GM19193 (cell line): Measurements from ENCODE around the gene ASGR1.

Source experiments
- POLR2A ChIP-seq: IDR thresholded peaks from 4 replicates; pipeline ENCODE4 v1.6.1; 2011; ENCODE audit not compliant: insufficient read depth, insufficient read length; ENCODE audit errors: extremely low read depth

ASGR1 gene

DNA sequence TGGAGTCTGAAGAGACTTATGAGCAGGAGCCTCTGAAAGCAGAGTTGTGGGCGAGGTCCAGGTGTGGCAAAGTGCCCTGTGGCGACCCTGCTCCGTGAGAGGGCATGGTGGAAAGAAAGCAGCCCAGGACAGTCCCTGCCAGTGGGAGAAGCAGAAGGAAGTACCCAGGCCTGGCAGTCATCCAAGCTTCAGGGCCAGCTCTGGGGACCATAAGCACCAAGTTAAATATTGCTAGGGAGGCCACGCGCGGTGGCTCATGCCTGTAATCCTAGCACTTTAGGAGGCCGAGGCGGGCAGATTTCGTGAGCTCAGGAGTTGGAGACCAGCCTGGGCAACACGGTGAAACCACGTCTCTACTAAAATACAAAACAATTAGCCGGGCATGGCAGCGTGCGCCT is 4.9 kb upstream of the ASGR1 start:
- no peak for TF ChIP-seq POLR2A

DNA sequence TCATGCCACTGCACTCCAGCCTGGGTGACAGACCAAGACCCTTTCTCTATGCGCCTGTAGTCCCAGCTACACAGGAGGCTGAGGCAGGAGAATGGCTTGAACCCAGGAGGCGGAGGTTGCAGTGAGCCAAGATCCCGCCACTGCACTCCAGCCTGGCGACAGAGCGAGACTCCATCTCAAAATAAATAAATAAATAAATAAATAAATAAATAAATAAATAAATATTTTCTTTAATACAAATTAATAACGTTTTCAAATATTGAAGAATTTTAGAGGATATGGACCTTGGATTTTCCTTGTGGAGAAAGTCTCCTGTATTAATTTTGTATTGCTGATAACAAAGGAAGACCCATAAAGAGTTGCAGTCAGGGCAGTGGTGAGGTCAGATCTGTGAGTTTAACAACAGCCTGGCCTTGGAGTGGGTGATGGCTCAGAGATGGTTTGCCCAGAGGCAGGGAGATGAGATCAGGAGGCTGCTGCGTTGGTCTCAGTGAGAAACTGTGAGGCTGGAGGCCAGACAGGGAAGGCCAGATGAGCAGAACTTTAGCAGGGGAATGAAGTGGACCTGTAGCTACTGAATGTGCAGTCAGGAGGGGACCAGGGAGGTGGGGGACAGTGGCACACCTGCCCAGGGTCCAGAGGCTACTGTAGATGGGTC is 4.4 kb upstream of the ASGR1 start:
- TF ChIP-seq POLR2A = no peak

DNA sequence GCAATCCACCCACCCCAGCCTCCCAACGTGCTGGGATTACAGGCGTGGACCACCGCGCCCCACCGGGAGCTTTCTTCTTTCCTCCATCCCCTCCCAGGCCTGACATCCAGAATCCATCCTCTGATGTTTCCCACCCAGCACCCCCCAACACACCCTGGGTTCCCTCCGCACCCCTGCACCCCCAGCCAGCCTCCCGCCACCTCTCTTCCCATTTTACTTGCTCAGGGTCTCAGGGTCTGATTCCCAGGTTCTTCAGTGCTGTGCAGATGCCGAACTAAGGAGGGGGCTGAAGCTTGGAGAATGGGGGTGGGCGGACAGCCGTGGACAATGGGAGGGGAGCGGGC is 225 bp downstream of the ASGR1 start:
- no peak for TF ChIP-seq POLR2A

DNA sequence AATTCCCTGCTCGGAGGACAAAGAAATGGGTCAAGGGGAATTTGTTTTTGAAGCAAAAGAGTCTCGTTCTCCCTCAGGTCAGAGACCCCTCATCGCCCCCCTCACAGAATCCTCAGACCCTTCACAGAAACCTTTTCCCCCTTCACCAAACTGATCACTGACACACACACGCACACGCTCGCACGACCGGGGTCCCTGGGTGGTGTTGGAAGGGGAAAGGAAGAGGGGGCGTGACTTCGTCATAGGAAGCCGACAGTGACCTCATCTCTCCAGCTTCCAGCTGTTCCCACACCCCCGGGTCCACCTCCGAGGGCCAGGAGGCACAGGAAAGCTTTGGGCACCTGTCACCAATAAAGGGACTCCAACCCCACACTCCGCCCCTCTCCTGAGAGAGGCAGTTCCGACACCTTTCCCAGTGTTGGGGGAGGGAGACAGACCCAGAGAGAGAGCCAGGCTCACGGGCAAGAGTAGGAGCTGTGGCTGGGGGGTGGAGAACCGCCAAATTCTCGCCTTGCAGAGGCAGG is 1.2 kb downstream of the ASGR1 start:
- no peak for TF ChIP-seq POLR2A

DNA sequence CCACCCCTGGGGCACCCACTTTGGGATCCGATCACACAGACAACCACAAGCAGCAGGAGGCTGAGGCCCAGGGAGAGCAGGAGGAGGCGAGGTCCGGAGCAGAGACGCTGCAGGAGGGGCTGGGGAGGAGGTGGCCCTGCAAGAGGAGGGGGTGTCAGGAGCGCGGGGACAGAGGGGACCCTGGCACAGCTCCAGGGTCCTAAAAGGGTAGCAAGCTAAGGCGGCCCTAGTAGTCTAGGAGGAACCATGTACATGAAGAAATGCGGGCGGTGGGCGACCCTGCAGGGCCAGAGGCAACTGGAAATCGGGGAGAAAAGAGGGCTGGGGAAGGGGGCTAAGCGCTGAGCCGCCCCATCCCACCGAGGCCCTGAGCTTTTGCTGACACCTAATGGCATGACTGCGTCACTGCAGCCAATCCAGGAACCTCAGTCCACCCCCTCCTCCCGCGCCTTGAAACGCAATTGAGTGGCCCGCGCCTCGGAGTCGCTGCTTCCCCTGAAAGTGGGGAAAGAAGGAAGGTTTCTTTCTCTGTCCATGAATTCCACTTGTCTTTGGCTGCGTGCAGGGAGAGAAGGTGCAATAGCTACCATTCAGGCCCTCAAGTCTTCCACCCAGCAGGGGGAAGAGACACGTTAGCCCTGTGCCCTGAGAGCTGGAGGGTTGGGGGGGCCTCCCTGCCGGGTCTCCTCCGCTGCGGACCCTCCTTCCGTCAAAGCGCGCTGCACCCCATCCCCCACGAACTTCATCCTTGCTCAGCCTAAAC is 1.8 kb downstream of the ASGR1 start:
- no peak for TF ChIP-seq POLR2A

DNA sequence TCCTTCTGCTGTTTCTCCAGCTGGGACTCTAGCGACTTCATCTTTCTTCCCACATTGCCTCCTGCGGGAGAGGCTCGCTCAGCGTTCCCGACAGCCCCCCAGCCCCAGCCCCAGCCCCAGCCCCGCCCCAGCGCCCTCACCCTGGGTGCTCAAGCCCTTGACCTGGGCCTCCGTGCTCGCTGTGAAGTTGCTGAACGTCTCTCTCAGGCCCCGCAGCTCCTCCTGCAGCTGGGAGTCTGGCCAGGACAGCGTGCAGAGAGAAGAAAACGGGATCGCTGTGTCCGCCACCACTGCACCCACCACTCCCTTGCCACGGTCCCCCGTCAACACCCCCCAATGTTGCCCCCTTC is 2.4 kb downstream of the ASGR1 start:
- TF ChIP-seq POLR2A = no peak

DNA sequence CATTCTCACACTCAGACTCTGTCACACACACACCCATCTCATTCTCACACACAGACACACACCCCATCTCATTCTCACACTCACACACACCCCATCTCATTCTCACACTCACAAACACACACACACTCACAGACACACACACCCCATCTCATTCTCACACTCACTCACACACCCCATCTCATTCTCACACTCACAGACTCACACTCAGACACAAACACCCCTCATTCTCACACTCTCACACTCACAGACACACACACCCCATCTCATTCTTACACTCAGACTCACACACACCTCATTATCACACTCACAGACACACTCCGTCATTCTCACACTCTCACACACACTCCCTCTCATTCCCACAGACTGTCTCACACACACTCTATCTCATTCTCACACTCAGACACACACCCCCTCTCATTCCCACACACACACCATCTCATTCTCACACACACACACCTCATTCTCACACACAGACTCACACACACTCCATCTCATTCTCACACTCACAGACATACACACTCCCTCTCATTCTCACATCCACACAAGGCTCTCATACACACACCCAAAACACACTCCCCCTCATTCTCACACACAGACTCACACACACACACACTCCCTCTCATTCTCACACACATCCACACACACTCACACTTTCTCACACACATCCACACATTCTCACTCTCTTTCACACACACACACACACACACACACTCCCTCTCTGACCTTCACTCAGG is 2.9 kb downstream of the ASGR1 start:
- no peak for TF ChIP-seq POLR2A

DNA sequence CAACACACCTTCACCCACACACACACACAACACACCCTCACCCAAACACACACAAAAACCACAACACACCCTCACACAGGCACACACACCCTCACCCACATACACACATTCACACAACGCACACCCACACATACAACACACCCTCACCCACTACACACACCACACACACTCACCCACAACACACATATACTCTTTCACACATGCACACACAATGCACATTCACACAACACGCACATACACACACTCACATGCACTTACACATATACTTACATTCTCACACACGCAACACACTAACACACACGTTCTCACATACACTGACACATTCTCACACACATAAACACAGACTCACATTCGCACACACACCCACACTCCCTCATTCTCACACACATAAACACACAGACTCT is 3.8 kb downstream of the ASGR1 start:
- TF ChIP-seq POLR2A = no peak

DNA sequence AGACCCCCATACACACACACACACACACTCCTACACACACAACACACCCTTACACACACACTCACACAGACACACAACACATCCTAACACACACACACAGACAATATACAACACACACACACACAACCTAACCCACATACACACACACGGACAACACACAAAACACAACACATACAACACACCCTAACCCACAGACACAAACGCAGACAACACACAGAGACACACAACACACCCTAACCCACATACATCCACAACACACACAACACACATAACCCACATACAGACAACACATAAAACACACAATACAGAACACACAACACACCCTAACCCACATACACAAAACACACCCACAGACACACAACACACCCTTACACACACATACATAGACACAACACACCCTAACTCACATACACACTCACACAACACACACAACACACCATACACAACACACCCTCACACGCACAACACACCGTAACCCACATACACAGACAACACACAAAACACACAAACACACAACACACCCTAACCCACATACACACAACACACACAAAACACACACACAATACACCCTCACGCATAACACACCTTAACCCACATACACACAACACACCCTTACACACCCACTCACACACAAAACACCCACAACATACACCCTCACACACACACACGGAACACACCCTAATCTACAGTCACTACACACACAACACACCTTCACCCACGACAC is 4.4 kb downstream of the ASGR1 start:
- TF ChIP-seq POLR2A = no peak

DNA sequence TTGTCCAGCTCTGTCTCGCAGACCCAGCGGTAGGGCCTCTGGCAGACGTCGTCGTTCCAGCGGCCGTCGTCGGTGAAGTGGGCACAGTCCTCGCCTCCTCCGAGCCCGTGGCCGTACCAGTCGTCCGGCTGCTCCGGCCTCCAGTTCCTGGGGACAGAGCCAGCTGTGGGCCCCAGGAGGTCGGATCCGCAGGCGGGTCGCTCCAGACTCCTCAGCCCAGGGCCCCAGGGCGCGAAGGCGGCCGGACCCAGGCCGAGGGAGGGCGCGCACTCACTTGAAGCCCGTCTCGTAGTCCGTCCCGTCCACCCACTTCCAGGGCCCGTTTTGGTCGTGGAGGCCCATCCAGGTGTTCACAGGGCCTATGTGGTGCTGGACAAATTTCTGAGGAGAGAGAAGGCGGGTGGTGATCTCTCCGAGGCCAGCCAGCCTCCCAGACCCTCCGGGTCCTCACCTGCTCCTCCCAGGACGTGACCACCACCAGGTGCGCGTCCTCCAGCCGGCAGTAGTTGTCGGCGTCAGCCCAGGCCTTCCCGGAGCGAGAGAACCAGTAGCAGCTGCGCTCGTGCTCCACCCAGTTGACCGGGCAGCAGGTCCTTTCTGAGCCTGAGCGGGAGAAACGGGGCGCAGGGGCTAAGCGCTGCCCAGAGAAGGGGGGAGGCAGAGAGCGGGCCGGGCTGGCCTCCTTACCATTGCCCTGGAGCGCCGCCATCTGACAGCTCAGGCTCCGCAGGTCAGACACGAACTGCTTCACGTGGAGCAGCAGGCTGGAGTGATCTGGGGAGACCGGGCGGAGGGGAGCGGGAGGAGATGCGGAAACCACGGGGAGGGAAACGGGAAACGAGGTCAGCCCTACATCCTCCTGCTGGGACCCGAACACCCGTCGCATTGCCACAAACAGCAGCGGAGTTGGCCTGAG is 5.2 kb downstream of the ASGR1 start:
- no peak for TF ChIP-seq POLR2A

DNA sequence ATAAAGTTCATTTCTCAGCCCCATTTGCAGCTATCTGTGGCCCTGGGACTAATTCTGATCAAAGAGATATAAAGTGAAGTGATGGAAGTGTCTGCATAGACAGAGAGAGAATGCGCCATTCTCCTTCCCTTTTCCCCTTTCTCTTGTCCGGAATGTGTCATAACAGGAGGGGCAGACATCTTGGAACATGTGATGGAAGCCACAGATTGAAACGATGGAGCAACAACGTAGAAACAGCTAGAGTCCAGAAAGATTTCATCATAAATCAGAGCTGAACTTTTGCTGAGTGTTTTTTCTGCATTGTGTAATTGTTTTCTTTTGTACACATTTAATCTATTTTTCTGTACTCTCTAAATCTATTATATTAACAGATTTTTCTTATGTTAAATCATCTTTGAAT is 11.3 kb downstream of the ASGR1 start:
- TF ChIP-seq POLR2A = no peak

DNA sequence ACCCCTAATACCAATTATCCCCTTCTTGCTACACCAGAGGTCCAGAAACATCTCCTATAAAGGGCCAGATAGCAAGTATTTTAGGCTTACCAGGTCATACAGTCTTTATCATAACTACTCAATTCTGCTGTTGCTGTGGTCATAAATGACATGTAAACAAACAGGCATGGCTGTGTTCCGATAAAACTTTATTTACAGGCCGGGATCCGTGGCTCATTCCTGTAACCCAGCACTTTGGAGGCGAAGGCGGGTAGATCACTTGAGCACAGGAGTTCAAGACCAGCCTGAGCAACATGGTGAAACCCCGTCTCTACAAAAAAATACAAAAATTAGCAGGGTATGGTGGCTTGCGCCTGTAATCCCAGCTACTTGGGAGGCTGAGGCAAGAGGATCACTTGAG is 12.3 kb downstream of the ASGR1 start:
- TF ChIP-seq POLR2A = no peak

DNA sequence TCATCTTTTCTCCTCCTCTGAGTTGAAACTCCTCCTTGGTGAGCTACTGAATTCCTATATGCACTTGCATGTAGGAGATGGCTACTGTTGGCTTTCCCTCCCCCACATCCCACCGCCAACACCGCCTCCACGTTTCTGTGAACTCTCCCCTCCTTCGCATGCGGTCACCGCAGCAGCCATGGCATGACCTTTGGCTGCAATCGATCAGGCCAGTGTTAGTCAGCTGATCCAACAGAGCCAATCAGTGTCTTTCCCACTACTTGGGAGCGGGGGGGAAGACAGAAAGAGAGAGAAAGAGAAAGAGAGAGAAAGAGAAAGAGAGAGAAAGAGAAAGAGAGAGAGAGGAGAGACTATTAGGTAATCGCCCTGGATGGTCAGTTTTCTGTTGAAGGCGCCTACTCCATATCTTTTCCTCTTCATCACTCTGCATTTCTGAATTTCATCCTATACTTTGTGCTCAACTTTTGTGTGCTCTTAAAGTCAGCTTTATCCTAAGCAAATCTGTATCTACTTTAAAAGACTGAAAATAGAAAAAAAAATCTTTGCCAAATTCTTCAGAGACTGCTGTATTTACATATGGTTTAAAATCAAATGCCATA is 22.7 kb downstream of the ASGR1 start:
- no peak for TF ChIP-seq POLR2A

DNA sequence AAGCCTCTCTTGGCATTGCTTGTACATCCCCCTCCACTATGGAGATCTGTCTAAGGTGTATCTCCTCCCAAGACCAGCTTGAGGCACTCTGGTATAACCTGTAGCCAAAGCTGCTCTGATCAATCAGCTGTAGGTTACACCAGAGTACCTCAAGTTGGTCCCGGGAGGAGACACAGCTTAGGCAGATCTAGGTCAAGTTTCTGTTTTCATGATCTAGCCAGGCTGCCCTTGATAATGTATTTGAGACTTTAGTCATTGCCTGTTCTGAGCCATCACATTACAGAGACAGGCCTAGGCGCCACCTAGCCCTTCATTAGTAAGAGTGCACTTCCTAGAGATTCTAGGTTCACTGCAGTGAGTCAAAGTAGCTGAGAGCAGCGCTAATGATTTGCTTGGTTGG is 31.4 kb downstream of the ASGR1 start:
- TF ChIP-seq POLR2A = no peak
